ENCODE results near the gene SET.
"Not testable (repeated sequence)": the region's sequence is repeated elsewhere in the genome, so short reads cannot be mapped to it uniquely, and the experiment has no call there.

Gene SET

GRCh38 chr9:128688501-128689292 is at the start of gene SET:
Gene SET (plus strand): TSS chr9:128689222. CDS start chr9:128689583, 361 bp downstream.
- peak; percentile 87 for DNase-seq (ENCODE audit: low read depth in 2 of 2)

DNA sequence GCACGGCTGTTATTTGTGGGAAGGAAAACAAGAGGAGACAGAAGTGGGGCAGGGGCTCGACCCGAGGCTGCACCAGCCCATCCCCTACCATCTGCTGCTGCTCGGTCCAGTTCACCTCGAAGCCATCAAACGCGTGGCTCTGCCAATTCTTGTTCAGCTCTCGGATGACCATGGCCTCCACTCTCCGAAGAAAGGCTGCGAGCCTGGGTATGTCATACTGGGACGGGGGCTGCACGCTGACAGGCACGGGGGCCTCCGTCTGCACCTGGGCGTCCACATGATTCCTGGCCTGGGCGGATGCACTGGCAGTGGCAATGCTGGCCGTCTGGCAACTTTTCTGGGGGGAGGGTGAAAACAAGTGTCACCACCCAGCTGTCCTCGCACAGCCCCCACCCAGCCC is 48.4 kb upstream of the SET start:
- DNase-seq (ENCODE audit: low read depth in 2 of 2), result no peak

GRCh38 chr9:128642675-128643245 is 46.3 kb upstream of the SET start:
- no peak for DNase-seq (ENCODE audit: low read depth in 2 of 2)

- DNase-seq (ENCODE audit: low read depth in 2 of 2), result no peak
Observed at GRCh38 chr9:128643519-128644300, 45.3 kb upstream of the SET start.

GRCh38 chr9:128648206-128648605 is 40.8 kb upstream of the SET start:
- peak in 1 of 2 experiments; percentile 9 for DNase-seq (ENCODE audit: low read depth in 2 of 2)

GRCh38 chr9:128651798-128652197 is 37.2 kb upstream of the SET start:
- no peak for DNase-seq (ENCODE audit: low read depth in 2 of 2)

DNA sequence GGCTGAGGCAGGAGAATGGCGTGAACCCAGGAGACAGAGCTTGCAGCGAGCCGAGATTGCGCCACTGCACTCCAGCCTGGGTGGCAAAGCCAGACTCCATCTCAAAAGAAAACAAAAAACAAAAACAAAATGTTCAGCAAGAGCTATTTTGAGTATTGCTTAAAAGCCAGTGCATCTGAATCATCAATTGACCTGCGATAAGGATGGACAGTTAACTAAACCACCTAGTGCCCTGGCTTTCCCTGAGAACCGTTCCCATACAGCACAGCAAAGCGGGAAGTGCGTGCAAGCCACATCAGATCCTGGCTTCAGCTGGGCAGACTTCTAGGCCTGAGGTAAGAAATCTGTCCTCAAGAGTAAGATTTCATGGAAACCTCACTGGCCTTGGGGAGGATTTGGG is 35.1 kb upstream of the SET start:
- DNase-seq (ENCODE audit: low read depth in 2 of 2), result no peak

DNA sequence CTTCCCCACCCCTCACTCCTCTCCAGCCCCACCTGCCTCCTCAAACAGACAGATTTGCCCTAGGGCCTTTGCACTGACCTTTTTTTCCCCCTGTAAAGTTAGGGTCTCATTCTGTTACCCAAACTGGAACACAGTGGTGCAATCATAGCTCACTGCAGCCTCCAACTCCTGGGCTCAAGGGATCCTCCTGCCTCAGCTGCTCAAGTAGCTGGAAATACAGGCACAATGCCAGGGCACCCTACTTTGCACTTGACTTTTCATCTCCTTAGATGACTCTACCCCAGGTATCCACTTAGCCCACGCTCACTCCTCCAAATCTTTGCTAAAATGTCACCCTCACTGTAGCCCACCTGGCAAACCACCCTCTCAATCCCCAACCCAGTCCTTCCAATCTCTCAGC is 34.5 kb upstream of the SET start:
- DNase-seq (ENCODE audit: low read depth in 2 of 2), result no peak

DNA sequence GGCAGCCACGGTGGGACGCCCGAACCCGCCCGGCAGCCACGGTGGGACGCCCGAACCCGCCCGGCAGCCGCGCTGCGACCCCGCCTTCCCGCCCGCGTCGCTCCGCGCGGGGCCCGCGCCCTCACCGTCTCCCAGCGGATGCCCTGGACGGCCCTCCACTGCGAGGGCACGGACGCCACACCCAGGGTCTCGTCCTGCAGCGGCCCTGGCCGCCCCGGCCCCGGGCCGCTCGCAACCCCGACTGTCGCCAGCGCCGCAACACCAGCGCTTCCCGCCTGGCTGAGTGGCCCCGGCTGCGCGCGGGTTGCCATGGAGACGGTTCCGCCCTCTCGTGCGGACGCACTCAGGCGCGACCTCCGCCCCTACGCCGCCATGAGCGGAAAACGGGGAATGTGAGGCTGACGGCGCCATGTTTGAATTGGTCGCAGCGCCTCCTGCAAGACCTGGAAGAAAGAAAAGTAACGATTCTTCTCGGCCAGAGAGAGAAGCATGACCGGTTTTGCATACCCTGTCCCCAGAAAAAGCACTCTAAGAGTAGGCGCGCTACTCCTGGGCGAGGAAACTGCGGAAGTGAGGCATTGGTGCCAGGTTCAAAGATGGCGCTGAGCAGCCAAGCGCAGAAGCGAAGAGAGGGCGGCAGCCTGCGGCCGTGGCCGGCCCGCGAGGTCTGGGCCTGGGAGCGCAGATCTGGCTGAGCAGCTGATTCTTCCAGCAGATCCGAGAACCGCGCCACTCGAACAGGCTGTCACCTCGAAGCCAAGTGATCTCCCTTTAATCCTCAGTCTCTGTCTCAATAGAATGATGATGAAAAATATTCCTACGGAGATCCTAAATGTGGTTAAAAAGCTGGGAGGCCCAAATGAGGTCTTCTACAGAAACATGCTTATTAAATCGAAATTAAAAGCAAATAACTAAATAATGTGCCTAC is 32.3 kb upstream of the SET start, which contains the start of gene DYNC2I2:
TSS of gene DYNC2I2 (minus strand) at position 432 of the 928 bp plus-strand sequence. CDS start at position 311, 121 bp downstream.
- DNase-seq (ENCODE audit: low read depth in 2 of 2), result peak; percentile 86 to 87

GRCh38 chr9:128657344-128657704 is 31.7 kb upstream of the SET start:
- no peak for DNase-seq (ENCODE audit: low read depth in 2 of 2)

GRCh38 chr9:128657796-128658195 is 31.2 kb upstream of the SET start:
- DNase-seq (ENCODE audit: low read depth in 2 of 2), result no peak

GRCh38 chr9:128666481-128666941 is 22.5 kb upstream of the SET start:
- DNase-seq (ENCODE audit: low read depth in 2 of 2), result not testable (repeated sequence)

DNA sequence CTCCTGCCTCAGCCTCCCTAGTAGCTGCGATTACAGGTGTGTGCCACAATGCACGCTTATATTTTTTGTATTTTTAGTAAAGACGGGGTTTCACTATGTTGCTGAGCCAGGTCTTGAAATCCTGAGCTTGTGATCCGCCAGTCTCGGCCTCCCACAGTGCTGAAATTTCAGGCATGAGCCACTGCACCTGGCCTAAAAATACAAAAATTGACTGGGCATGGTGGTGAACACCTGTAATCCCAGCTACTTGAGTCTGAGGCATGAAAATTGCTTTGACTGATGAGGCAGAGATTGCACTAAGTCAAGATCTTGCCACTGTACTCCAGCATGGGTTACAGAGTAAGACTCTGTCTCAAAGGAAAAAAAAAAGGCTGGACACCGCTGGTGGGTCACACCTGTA is 19.2 kb upstream of the SET start:
- DNase-seq (ENCODE audit: low read depth in 2 of 2), result no peak

- DNase-seq (ENCODE audit: low read depth in 2 of 2), result no peak
Observed at GRCh38 chr9:128675382-128675781, 13.6 kb upstream of the SET start.

GRCh38 chr9:128677794-128678193 is 11.2 kb upstream of the SET start:
- DNase-seq (ENCODE audit: low read depth in 2 of 2), result no peak

- DNase-seq (ENCODE audit: low read depth in 2 of 2), result peak in 1 of 2 experiments; percentile 21
Observed at GRCh38 chr9:128683340-128684064, 5.5 kb upstream of the SET start.

GRCh38 chr9:128684065-128684324 is 5.0 kb upstream of the SET start:
- DNase-seq (ENCODE audit: low read depth in 2 of 2), result no peak

- DNase-seq (ENCODE audit: low read depth in 2 of 2), result peak in 1 of 2 experiments; percentile 26
Observed at GRCh38 chr9:128684325-128685199, 4.5 kb upstream of the SET start.

DNA sequence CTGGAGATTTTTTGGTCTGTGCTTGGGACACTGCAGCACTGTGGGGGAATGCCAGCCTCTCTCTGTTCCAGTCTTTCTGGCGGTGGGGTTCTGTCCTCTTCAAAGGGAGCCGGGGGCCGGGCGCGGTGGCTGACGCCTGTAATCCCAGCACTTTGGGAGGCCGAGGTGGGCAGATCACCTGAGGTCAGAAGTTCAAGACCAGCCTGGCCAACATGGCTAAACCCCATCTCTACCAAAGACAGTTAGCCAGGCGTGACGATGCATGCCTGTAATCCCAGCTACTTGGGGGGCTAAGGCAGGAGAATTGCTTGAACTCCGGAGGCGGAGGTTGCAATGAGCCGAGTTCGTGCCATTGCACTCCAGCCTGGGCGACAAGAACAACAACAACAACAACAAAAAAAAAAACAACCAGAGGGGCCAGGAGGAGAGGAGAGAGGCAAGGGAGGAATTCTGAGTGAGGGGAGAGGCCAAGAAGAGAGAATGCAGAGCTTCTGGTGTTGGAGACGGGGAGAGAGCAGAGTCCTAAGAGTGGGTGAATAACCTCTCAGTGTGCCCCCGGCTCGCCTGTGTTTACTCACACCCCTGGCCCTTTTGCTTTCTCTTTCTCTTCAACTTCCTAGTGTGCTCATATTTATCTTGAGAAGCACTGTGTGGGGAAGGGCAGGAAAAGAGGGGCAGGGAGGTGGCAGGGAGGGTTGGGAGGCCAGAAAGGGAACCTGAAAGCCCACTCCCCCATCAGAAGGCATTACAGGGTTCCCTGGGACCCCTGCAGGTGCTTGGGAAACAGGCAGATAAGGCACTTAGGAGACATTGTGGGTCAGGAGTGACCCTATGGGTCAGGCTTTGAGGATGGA is 3.2 kb upstream of the SET start:
- DNase-seq (ENCODE audit: low read depth in 2 of 2), result no peak

Measured in fibroblast of skin of left quadriceps (primary cell).